ENCODE measurements around the gene VSTM4.

VSTM4 gene

GRCh38 chr10:49116509-49117375, 1.4 kb upstream of the VSTM4 start:
- DNase-seq = no peak

- peak in 1 of 2 donors; percentile 2 for DNase-seq
Measured at GRCh38 chr10:49115796-49116508, 630 bp upstream of the VSTM4 start.

GRCh38 chr10:49114718-49115014, 656 bp downstream of the VSTM4 start:
- DNase-seq = no peak

- no peak for DNase-seq
Measured at GRCh38 chr10:49113741-49114141, 1.6 kb downstream of the VSTM4 start.

GRCh38 chr10:49112851-49113250, 2.5 kb downstream of the VSTM4 start:
- no peak for DNase-seq

GRCh38 chr10:49112098-49112497, 3.2 kb downstream of the VSTM4 start:
- DNase-seq = no peak

- DNase-seq = no peak
Measured at GRCh38 chr10:49111320-49111698, 4.0 kb downstream of the VSTM4 start.

- DNase-seq = no peak
Measured at GRCh38 chr10:49110684-49111319, 4.5 kb downstream of the VSTM4 start.

GRCh38 chr10:49109669-49110340, 5.5 kb downstream of the VSTM4 start:
- DNase-seq = no peak

- DNase-seq = no peak
Measured at GRCh38 chr10:49108656-49109055, 6.7 kb downstream of the VSTM4 start.

- no peak for DNase-seq
Measured at GRCh38 chr10:49107887-49108267, 7.4 kb downstream of the VSTM4 start.

GRCh38 chr10:49107111-49107886, 8.0 kb downstream of the VSTM4 start:
- no peak for DNase-seq

- no peak for DNase-seq
Measured at GRCh38 chr10:49106451-49106850, 8.9 kb downstream of the VSTM4 start.

GRCh38 chr10:49105076-49105475, 10.2 kb downstream of the VSTM4 start:
- DNase-seq = no peak

GRCh38 chr10:49104323-49104722, 11.0 kb downstream of the VSTM4 start:
- DNase-seq = no peak

- no peak for DNase-seq
Measured at GRCh38 chr10:49103761-49104160, 11.6 kb downstream of the VSTM4 start.

- no peak for DNase-seq
Measured at GRCh38 chr10:49099046-49099445, 16.3 kb downstream of the VSTM4 start.

- no peak for DNase-seq
Measured at GRCh38 chr10:49096890-49097445, 18.4 kb downstream of the VSTM4 start.

- DNase-seq = no peak
Measured at GRCh38 chr10:49094646-49095045, 20.7 kb downstream of the VSTM4 start.

GRCh38 chr10:49093922-49094321, 21.4 kb downstream of the VSTM4 start:
- DNase-seq = no peak

- no peak for DNase-seq
Measured at GRCh38 chr10:49092477-49092876, 22.8 kb downstream of the VSTM4 start.
